A549 (cell line): ENCODE results near the gene PLA2G4A. TPM values are rescaled to one million over a fixed set of nuclear protein-coding genes. Genes with fewer than 3 reads are reported as not detected.

ENCODE experiments used
- ATAC-seq, 2 experiments: fragments of 200-7000 bp in 1 of 2; fragments of >200 bp in 1 of 2; cut with Nextera tagmentation in 1 of 2; cut with Tn5 transposase in 1 of 2; 3 replicates each; pipeline versions ENCODE4 v1.8.0 to v1.9.1; 2018 to 2020; ENCODE audit warnings: mild to moderate bottlenecking in 1 of 2, moderate library complexity in 1 of 2
- CTCF ChIA-PET: fragments of 300-600 bp; sonication (Branson Sonifier 250); formaldehyde crosslinking; extraction: SDS; loops from one replicate; lab custom pipeline; 2021; ENCODE audit warnings: antibody characterized with exemption, inconsistent platforms; lab: Yijun Ruan, JAX
- POLR2A ChIA-PET: fragments of 350-600 bp; formaldehyde crosslinking; extraction: SDS; loops from one replicate; lab custom pipeline; 2021; ENCODE audit warnings: antibody characterized with exemption, inconsistent platforms; lab: Yijun Ruan, JAX
- DNase-seq, 2 experiments: peaks; one replicate each; pipeline versions ENCODE4 v3.0.0 to v3.0.0-alpha.2; 2011 to 2016; ENCODE audit warnings: low read depth in 1 of 2, low spot score in 1 of 2
- FAIRE-seq: peaks from 2 replicates; lab custom pipeline; 2011; peaks lifted over from hg19 to GRCh38; lab: Jason Lieb, UNC
- H3K27ac ChIP-seq, 2 experiments: fragments of >200 bp; sonication (Bioruptor Twin); formaldehyde crosslinking; 3 replicates each; pipeline ENCODE4 v1.5.1; 2016 to 2017
- H3K4me1 ChIP-seq: fragments of >200 bp; sonication (Bioruptor Twin); formaldehyde crosslinking; 3 replicates; pipeline ENCODE4 v1.6.1; 2016
- H3K4me2 ChIP-seq: fragments of >200 bp; sonication (Bioruptor Twin); formaldehyde crosslinking; 3 replicates; pipeline ENCODE4 v1.6.1; 2016
- H3K4me3 ChIP-seq: fragments of >200 bp; sonication (Bioruptor Twin); formaldehyde crosslinking; 3 replicates; pipeline ENCODE4 v1.5.1; 2016
- H3K9me3 ChIP-seq: fragments of >200 bp; sonication (Bioruptor Twin); formaldehyde crosslinking; 3 replicates; pipeline ENCODE4 v1.6.1; 2016
- BHLHE40 ChIP-seq: IDR thresholded peaks from 2 replicates; pipeline ENCODE4 v1.6.1; 2012; ENCODE audit warnings: low read depth, low read length, inconsistent platforms
- CHD4 ChIP-seq: fragments of 200-600 bp; sonication (generic); IDR thresholded peaks from 2 replicates; pipeline ENCODE4 v1.6.1; 2016; ENCODE audit warnings: antibody characterized with exemption, mild to moderate bottlenecking, borderline replicate concordance
- EHMT2 ChIP-seq: fragments of 200-600 bp; sonication (generic); IDR thresholded peaks from 2 replicates; pipeline ENCODE4 v1.6.1; 2016; ENCODE audit warnings: antibody characterized with exemption, low read depth, mild to moderate bottlenecking, moderate library complexity
- EP300 ChIP-seq, 2 experiments: fragments of >200 bp; sonication (Bioruptor Twin); formaldehyde crosslinking; IDR thresholded peaks; 2 replicates in 1 of 2; 3 replicates in 1 of 2; pipeline ENCODE4 v1.6.1; 2016 to 2017
- FOSB ChIP-seq: fragments of 250-450 bp; sonication (Bioruptor Pico); IDR thresholded peaks from 2 replicates; pipeline ENCODE4 v1.5.0; 2020; ENCODE audit warnings: mild to moderate bottlenecking, moderate library complexity
- FOSL2 ChIP-seq, 2 experiments: fragments of 450-650 bp in 1 of 2; fragments of >200 bp in 1 of 2; sonication (Bioruptor Twin) in 1 of 2; formaldehyde crosslinking; IDR thresholded peaks; 2 replicates each; pipeline versions ENCODE4 v1.5.0 to v1.6.1; 2016 to 2020; ENCODE audit warnings: mild to moderate bottlenecking in 1 of 2, moderate library complexity in 1 of 2
- HDAC2 ChIP-seq: fragments of 200-600 bp; sonication (generic); IDR thresholded peaks from 2 replicates; pipeline ENCODE4 v1.6.1; 2016
- JUN ChIP-seq, 2 experiments: fragments of >200 bp; sonication (Bioruptor Twin); formaldehyde crosslinking; IDR thresholded peaks; 2 replicates in 1 of 2; 3 replicates in 1 of 2; pipeline ENCODE4 v1.6.1; 2016 to 2017
- JUNB ChIP-seq: fragments of >200 bp; sonication (Bioruptor Twin); formaldehyde crosslinking; IDR thresholded peaks from 2 replicates; pipeline ENCODE4 v1.6.1; 2016
- KDM1A ChIP-seq: fragments of 200-600 bp; sonication (generic); IDR thresholded peaks from 2 replicates; pipeline ENCODE4 v1.6.1; 2016; ENCODE audit warnings: low read depth, mild to moderate bottlenecking
- MAFK ChIP-seq: fragments of 450-650 bp; IDR thresholded peaks from 2 replicates; pipeline ENCODE4 v1.6.1; 2014; ENCODE audit not compliant: partially characterized antibody
- NPAS2 ChIP-seq: fragments of 250-450 bp; sonication (Bioruptor Pico); IDR thresholded peaks from 2 replicates; pipeline ENCODE4 v1.8.0; 2022; ENCODE audit warnings: mild to moderate bottlenecking, moderate library complexity, borderline replicate concordance
- NR3C1 ChIP-seq: fragments of >200 bp; sonication (Bioruptor Twin); formaldehyde crosslinking; IDR thresholded peaks from 3 replicates; pipeline ENCODE4 v1.6.1; 2017
- POLR2A ChIP-seq: IDR thresholded peaks from 2 replicates; pipeline ENCODE4 v1.6.1; 2012; ENCODE audit warnings: mild to moderate bottlenecking, low read length
- POLR2AphosphoS2 ChIP-seq: conservative IDR thresholded peaks from 2 replicates; pipeline ENCODE4 v1.6.1; 2012; ENCODE audit warnings: low read length, improper control_type of control experiment, inconsistent platforms
- RAD21 ChIP-seq, 2 experiments: fragments of >200 bp in 1 of 2; sonication (Bioruptor Twin) in 1 of 2; formaldehyde crosslinking in 1 of 2; IDR thresholded peaks in 1 of 2; conservative IDR thresholded peaks in 1 of 2; 2 replicates in 1 of 2; 3 replicates in 1 of 2; pipeline ENCODE4 v1.6.1; 2012 to 2018; ENCODE audit warnings: inconsistent platforms in 1 of 2
- RARB ChIP-seq: fragments of 250-450 bp; sonication (Bioruptor Pico); IDR thresholded peaks from 2 replicates; pipeline ENCODE4 v1.8.0; 2021; ENCODE audit warnings: mild to moderate bottlenecking, moderate library complexity
- RCOR1 ChIP-seq: fragments of 150-350 bp; IDR thresholded peaks from 2 replicates; pipeline ENCODE4 v1.6.1; 2014; ENCODE audit warnings: antibody characterized with exemption, low read length, low read depth
- RFX5 ChIP-seq: fragments of 450-650 bp; IDR thresholded peaks from 2 replicates; pipeline ENCODE4 v1.7.1; 2014; ENCODE audit warnings: antibody characterized with exemption, mild to moderate bottlenecking, moderate library complexity
- TP53 ChIP-seq: fragments of 250-450 bp; sonication (Bioruptor Pico); IDR thresholded peaks from 2 replicates; pipeline ENCODE4 v1.5.0; 2021; ENCODE audit warnings: mild to moderate bottlenecking, moderate library complexity
- ZC3H11A ChIP-seq: fragments of 450-650 bp; IDR thresholded peaks from 2 replicates; pipeline ENCODE4 v1.6.1; 2014; ENCODE audit warnings: antibody characterized with exemption, mild to moderate bottlenecking
- ZFP36 ChIP-seq: fragments of 450-650 bp; IDR thresholded peaks from 2 replicates; pipeline ENCODE4 v1.6.1; 2014; ENCODE audit warnings: borderline replicate concordance; ENCODE audit not compliant: partially characterized antibody
- WGBS: methylation state at CpG from one replicate; pipeline ENCODE4 v1.1.6; 2017; ENCODE audit errors: missing lambda C conversion rate; 5-methylcytosine and 5-hydroxymethylcytosine counted together
- polyA plus RNA-seq, 4 experiments: library from polyadenylated mRNA; depleted of rRNA in 3 of 4; stranded (reverse); fragments of >200 nt; fragmentation: RNase III in 1 of 4; extraction: RNeasy Plus Mini Kit Qiagen cat#74134 plus additional on column Dnase treatment in 1 of 4; gene quantifications; 2 replicates in 3 of 4; 3 replicates in 1 of 4; pipeline ENCODE4 v1.2.3, GENCODE V29; 2011 to 2017
- TF ChIP-seq, protein P1 (sequence below): IDR thresholded peaks from 2 replicates; pipeline ENCODE4 v1.6.1; 2012
- TF ChIP-seq, protein P2 (sequence below): IDR thresholded peaks from 2 replicates; pipeline ENCODE4 v1.6.1; 2012
- TF ChIP-seq, protein P3 (sequence below): fragments of 150-350 bp; IDR thresholded peaks from 2 replicates; pipeline ENCODE4 v1.6.1; 2014; ENCODE audit warnings: low read depth, mild to moderate bottlenecking, low read length
- TF ChIP-seq, protein P4 (sequence below): IDR thresholded peaks from 2 replicates; pipeline ENCODE4 v1.6.1; 2012; ENCODE audit warnings: low read depth, borderline replicate concordance
- TF ChIP-seq, protein P5 (sequence below): fragments of 250-450 bp; sonication (Bioruptor Pico); IDR thresholded peaks from 2 replicates; pipeline ENCODE4 v1.5.0; 2020; ENCODE audit warnings: low read depth, mild to moderate bottlenecking, moderate library complexity
- TF ChIP-seq, protein P6 (sequence below): fragments of >200 bp; sonication (Bioruptor Twin); formaldehyde crosslinking; IDR thresholded peaks from 3 replicates; pipeline ENCODE4 v1.6.1; 2016

Gene PLA2G4A
- polyA plus RNA-seq, 2 of the 4 experiments (the other 2 are of a cell fraction) = 26.3 to 80.4 TPM

DNA sequence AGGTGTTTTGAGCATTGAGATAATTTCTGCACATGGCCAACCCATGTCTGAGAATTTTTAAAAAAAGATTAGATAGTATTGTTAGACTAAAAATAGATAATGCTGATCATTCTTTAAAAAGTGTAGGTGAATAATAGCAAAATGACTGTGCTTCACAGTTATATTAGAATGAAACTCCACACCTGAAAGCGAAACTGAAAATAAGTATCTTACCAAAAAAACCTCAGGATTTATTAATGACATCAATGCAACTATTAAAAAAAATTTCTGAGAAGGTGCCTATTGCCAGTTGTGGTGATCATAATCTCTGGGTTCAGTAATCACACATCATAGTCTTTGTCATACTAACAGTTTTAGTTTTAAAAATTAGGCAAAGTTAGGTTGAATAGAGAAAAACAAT is 36.5 kb downstream of the PLA2G4A start (continued):
- TF ChIP-seq NPAS2 (CRISPR knock-in tag) = no peak

DNA sequence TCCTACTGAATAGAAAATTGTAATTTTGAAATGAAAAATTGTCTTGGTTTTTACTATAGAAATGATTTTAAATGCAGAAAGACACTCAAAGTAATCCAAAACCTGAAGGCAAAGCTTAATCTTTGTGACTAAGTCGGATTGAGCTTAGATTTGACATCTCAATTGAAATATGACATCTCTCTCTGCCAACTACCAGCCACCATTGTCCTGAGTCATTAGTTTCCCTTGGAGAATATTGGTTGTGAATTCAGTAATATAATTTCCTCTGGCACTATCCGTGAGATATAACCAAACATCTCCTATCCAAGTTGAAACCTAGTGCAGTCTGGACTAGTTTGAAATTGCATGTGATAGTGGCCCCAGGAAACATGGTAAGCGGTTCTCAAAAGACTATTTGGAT is 37.1 kb downstream of the PLA2G4A start:
- DNase-seq (no peak), FAIRE-seq (no peak), ATAC-seq (no peak)
- H3K4me2 ChIP-seq = no peak overlapping the region
- H3K27ac ChIP-seq = no peak overlapping the region
- ChIA-PET POLR2A (no interaction called here), CTCF (interaction anchor here (1.8 kb wide), 1 partner anchor 15 kb away, joined by 7 read pairs; no protein-coding TSS in a partner anchor)
- H3K4me1 ChIP-seq = no peaks in the 10 kb centered on the region
- H3K9me3 ChIP-seq = no peaks in the 10 kb centered on the region
- no peak overlapping the region for H3K4me3 ChIP-seq
- WGBS = 67% methylated on average over 3 of the region's 3 CpGs
- TF ChIP-seq ZC3H11A (no peak), POLR2AphosphoS2 (no peak), HDAC2 (no peak), MAFK (no peak), KDM1A (no peak), CHD4 (no peak), EHMT2 (no peak), JUN (IDR thresholded peaks at IDR 0.05) (no peak), RFX5 (no peak), NR3C1 (no peak), EP300 (IDR thresholded peaks at IDR 0.05) (no peak), RCOR1 (no peak), ZFP36 (no peak), TP53 (CRISPR knock-in tag) (no peak)
- TF ChIP-seq, protein P1, sequence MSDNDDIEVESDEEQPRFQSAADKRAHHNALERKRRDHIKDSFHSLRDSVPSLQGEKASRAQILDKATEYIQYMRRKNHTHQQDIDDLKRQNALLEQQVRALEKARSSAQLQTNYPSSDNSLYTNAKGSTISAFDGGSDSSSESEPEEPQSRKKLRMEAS = no peak
- TF ChIP-seq, protein P2, sequence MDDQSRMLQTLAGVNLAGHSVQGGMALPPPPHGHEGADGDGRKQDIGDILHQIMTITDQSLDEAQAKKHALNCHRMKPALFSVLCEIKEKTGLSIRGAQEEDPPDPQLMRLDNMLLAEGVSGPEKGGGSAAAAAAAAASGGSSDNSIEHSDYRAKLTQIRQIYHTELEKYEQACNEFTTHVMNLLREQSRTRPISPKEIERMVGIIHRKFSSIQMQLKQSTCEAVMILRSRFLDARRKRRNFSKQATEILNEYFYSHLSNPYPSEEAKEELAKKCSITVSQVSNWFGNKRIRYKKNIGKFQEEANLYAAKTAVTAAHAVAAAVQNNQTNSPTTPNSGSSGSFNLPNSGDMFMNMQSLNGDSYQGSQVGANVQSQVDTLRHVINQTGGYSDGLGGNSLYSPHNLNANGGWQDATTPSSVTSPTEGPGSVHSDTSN = no peak
- TF ChIP-seq, protein P3, sequence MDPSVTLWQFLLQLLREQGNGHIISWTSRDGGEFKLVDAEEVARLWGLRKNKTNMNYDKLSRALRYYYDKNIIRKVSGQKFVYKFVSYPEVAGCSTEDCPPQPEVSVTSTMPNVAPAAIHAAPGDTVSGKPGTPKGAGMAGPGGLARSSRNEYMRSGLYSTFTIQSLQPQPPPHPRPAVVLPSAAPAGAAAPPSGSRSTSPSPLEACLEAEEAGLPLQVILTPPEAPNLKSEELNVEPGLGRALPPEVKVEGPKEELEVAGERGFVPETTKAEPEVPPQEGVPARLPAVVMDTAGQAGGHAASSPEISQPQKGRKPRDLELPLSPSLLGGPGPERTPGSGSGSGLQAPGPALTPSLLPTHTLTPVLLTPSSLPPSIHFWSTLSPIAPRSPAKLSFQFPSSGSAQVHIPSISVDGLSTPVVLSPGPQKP = no peak
- TF ChIP-seq, protein P4, sequence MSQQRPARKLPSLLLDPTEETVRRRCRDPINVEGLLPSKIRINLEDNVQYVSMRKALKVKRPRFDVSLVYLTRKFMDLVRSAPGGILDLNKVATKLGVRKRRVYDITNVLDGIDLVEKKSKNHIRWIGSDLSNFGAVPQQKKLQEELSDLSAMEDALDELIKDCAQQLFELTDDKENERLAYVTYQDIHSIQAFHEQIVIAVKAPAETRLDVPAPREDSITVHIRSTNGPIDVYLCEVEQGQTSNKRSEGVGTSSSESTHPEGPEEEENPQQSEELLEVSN = no peak

DNA sequence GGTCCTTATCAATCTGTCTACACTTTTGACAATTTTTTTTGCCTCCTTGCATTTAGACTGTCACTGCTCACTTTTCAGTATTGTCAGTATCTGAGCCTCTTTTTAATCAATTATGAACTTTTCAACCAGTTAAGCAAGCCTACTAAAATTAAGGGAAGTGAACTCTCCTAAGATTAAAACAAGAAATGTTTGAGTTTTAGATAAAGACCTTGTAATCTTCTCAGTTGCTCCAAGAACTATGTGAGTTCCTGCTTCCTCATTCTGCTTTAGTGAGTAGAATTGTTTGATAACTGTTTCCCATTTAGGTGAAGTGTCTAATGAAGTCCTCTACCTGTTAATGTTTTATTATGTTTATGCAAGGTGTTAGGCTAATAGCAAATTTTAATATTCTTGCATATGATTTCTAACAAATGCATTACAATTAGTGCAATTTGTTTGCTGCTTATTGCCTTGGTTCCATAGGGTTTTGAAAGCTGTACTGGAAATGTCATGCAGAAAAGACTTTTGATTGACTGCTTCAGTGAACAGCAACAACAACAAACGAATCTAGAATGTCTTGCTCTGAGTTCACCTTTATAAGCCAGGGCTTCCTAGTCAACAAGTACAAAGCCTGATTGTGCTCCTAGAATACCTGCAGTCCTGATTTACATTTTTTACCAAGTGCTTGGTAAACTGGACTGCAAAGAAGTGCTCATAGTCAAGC is 40.9 kb downstream of the PLA2G4A start:
- Histone ChIP-seq H3K4me1 (no peaks in the 10 kb centered on the region; the same call in 2 of the 3 replicates), H3K27ac (no peak overlapping the region), H3K4me3 (no peak overlapping the region), H3K4me2 (no peak overlapping the region), H3K9me3 (no peaks in the 10 kb centered on the region)
- no peak for ATAC-seq
- WGBS = 75% methylated on average over 1 of the region's 1 CpG
- POLR2A ChIA-PET = no interaction called here
- no peak for DNase-seq
- CTCF ChIA-PET = no interaction called here
- peak; percentile 18 for FAIRE-seq
- TF ChIP-seq RCOR1 = no peak
- no peak for TF ChIP-seq BHLHE40
- TF ChIP-seq, protein P2 = no peak
- TF ChIP-seq, protein P4 = no peak
- TF ChIP-seq POLR2AphosphoS2 = no peak
- TF ChIP-seq RARB (CRISPR knock-in tag) = no peak
- TF ChIP-seq, protein P1 = no peak
- no peak for TF ChIP-seq POLR2A
- TF ChIP-seq FOSB (CRISPR knock-in tag) = no peak
- TF ChIP-seq JUNB = no peak
- TF ChIP-seq HDAC2 = no peak
- TF ChIP-seq, protein P5, sequence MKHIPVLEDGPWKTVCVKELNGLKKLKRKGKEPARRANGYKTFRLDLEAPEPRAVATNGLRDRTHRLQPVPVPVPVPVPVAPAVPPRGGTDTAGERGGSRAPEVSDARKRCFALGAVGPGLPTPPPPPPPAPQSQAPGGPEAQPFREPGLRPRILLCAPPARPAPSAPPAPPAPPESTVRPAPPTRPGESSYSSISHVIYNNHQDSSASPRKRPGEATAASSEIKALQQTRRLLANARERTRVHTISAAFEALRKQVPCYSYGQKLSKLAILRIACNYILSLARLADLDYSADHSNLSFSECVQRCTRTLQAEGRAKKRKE (CRISPR knock-in tag) = no peak
- TF ChIP-seq, protein P6, sequence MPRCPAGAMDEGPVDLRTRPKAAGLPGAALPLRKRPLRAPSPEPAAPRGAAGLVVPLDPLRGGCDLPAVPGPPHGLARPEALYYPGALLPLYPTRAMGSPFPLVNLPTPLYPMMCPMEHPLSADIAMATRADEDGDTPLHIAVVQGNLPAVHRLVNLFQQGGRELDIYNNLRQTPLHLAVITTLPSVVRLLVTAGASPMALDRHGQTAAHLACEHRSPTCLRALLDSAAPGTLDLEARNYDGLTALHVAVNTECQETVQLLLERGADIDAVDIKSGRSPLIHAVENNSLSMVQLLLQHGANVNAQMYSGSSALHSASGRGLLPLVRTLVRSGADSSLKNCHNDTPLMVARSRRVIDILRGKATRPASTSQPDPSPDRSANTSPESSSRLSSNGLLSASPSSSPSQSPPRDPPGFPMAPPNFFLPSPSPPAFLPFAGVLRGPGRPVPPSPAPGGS = no peak
- TF ChIP-seq FOSL2 (IDR thresholded peaks at IDR 0.05) = no peak
- no peak for TF ChIP-seq FOSL2 (CRISPR knock-in tag; IDR thresholded peaks at IDR 0.05)
- no peak for TF ChIP-seq RAD21 (conservative IDR thresholded peaks at IDR 0.05 in 1 of 2, IDR thresholded peaks at IDR 0.05 in 1 of 2)
- no peak for TF ChIP-seq KDM1A
